GM12874 (cell line): ENCODE results near the gene SRGN.

Experiments used
- TF ChIP-seq, protein P1 (sequence below): IDR thresholded peaks from 2 replicates; pipeline ENCODE4 v1.5.1; 2011; ENCODE audit warnings: low read depth, mild to moderate bottlenecking, control low read depth, low read length, moderate library complexity; ENCODE audit not compliant: insufficient read depth

Gene SRGN

DNA sequence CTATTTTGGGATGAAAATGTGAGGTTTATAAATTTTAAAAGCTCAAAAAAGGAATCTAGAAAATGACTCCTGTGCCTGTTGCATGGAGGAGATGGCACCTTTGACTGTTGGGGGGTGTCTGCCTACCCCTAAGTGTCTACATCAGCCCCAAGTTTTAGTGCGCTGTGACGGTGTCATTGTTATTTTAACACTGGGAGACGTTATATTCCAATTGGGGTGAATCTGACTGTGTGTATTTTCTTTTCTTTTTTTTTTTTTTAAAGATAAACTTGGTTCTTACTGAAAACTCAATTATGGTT, 517 bp downstream of the SRGN start:
- TF ChIP-seq, protein P1, sequence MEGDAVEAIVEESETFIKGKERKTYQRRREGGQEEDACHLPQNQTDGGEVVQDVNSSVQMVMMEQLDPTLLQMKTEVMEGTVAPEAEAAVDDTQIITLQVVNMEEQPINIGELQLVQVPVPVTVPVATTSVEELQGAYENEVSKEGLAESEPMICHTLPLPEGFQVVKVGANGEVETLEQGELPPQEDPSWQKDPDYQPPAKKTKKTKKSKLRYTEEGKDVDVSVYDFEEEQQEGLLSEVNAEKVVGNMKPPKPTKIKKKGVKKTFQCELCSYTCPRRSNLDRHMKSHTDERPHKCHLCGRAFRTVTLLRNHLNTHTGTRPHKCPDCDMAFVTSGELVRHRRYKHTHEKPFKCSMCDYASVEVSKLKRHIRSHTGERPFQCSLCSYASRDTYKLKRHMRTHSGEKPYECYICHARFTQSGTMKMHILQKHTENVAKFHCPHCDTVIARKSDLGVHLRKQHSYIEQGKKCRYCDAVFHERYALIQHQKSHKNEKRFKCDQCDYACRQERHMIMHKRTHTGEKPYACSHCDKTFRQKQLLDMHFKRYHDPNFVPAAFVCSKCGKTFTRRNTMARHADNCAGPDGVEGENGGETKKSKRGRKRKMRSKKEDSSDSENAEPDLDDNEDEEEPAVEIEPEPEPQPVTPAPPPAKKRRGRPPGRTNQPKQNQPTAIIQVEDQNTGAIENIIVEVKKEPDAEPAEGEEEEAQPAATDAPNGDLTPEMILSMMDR, result no peak

DNA sequence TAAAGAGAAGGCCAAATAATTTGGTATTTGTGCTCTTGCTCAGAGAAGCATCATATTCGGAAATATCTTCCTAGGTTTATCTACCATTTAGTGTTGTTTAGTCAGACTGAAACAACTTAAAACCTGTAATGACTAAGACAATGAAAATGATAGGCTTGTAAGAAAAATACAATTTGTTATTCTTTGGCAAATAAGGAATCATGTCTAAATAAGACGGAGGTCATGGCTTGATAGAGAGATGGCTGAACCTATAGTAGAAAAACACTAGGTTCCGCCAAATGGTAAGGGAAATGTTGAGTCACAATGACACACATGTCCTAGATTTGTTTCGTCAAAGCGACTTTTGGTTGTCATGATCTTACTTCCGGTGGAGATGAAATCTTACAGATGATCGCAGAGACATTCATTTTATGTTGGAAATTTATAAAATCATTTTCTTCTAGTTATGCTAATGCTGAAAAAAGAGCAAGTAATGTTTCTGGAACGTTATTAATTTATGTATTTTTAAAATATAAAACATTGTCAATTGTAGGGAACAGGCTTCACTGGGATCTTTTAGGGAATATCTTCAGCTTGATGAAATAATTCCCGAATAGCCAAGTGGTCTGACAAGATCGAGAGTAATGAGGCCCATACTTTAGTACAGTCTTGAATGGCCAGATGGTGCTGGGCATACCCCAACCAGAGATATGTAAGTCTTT, 1.0 kb downstream of the SRGN start:
- TF ChIP-seq, protein P1, result no peak

- TF ChIP-seq, protein P1, result no peak
Measured at GRCh38 chr10:69089638-69090599, 2.0 kb downstream of the SRGN start.

DNA sequence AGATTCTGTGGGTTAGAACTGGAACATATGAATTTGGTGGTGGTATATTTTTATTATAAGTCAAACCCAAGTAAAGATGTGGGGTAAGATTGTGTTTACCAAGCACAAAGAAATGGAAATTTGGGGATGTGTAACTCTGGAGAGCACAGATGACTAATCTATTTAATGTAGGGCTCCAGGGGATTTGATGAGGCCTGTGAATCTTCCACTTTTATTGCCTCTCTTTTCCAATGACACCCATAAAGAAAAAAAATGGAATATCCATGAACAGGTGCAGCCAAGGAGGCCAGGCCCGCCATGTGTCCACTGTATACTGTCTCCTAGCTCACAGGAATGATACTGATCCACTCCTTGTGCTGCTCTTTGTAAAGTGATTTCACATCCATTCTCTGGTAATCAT, 2.8 kb downstream of the SRGN start:
- TF ChIP-seq, protein P1, result no peak

GRCh38 chr10:69091143-69091651, 3.3 kb downstream of the SRGN start:
- TF ChIP-seq, protein P1, result no peak

DNA sequence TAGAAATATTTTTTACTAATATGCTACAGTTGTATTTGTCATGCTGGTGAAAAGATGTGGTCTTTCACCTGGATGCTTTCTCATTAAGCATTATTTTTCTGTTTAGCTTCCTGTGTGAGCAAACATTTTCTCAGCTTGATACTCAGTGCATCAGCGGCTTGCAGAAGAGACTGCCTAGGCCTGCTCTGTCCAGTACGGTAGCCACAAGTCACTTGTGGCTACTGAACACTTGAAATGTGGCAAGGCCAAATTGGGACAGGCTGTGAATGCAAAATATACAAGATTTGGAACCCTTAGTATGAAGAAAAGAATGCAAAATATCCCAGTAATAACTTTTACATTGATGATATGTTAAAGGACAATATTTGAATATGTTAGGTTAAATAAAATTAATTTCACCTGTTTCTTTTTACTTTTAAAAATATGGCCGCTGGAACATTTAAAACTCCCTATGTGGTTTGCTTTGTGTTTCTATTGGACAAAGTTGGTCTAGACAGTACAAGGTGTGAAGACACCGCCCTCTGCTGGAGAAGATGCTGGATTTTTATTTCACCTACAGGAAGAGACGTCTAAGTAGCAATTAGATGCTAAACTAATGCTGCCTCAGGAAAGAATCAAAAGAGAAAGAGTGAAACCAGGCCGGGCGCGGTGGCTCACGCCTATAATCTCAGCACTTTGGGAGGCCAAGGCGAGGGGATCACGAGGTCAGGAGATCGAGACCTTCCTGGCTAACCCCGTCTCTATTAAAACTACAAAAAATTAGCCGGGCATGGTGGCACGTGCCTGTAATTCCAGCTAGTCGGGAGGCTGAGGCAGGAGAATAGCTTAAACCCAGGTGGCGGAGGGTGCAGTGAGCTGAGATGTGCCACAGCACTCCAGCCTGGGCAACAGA, 5.3 kb downstream of the SRGN start:
- TF ChIP-seq, protein P1, result peak; percentile 53; the same call in 1 of the 2 replicates
